HG03354 (cell line): ENCODE results near the gene SMARCD1.

ENCODE experiments used
- ATAC-seq: cut with Tn5 transposase; IDR thresholded peaks from one replicate; pipeline ENCODE4 v1.9.1; 2021; ENCODE audit warnings: mild to moderate bottlenecking; ENCODE audit not compliant: unreplicated experiment, poor library complexity, severe bottlenecking

The SMARCD1 gene

DNA sequence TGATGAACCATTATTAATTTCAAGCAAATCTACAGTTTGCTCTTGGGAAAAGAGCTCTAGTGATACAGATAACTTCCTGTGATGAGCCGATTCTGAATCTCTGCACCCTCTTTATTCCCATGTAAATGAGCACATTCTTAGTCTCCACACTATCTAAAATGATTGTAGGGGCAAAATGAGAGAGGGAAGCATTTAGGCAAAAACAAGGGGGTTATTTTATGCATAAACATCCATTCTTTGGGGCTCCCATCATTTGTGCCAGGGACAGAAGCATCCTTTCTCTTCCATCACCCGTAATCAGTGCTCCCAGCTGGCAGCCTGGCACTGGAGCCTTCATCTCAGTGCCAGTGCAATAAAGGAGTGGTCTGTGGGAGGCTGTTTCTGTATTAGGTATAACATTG lies 17.0 kb downstream of the SMARCD1 start:
- ATAC-seq, result no peak

DNA sequence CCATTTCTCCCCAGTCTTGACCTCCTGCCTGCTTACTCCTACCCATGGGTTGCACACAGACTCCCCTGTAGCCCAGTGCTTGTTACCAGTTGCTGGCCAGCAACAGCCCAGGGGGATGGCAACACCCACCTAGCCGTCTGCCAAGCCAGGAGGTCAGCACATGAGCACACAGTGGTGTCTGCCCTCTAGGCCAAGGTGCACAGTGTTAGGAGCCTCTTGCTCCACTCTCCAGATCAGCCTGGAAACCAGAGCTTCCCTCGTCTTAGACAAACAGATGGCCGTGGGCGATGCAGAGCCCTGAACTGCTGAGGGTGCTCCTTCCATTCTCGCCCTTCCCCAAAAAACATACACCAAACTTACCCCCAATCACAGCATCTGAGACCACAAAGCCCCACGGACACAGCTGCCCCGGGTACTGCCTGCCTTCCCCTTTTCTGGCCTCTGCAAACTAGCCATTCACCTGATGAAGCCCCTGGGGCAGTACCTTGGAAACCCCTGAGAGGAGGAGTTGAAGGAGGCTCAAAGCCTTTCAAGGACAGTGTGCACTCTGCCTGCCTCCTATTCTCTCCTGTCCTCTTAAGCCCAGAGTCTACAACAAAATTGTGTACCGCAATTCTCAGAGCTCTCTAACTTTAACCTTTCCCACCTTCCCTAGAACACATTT lies 17.6 kb downstream of the SMARCD1 start:
- no peak for ATAC-seq

DNA sequence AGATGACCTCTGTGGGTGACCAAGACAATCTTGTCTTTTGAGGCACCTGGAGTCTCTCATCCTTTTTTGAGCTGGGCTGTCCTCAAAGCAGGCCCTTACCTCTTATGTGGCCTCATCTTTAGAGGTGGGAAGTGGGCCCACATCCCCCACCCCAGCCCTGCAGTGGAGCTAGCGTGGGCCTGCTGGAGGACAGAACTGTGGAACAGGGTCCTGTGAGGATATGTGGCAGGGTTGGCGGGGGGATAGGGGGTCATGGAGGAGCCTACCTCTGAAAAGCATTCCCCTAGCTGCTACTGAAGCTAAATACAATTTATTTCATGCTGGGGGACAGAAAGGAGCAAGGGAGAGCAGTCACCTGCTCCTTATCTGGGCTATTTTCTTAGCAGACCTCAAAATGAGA lies 18.2 kb downstream of the SMARCD1 start:
- ATAC-seq, result no peak

DNA sequence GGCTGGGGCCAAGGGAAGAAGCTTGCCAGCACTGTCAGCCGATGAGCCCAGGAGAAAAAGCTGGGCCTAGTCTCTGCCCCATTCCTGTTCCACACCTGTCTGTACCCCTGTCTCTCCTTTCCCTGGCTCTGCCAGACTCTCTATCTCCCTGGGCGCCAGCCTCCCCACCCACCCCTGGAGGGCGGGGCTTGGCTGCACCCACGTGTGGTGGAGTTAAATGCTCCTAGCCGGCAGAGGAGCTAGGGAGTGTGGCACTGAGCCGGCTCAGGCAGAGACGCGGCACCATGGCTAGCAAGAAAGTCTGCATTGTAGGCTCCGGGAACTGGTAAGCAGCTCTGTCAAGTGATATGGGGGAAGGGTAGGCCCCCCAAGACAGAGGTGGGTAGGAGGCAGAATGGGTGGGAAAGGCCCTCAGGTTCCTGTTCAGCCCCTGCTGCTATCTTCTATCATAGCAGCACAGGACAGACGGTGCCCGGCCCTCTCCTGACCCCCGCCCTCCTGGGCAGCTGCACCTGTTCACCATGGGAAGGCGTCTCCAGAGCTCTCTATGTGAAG lies 18.7 kb downstream of the SMARCD1 start, which contains the start of gene GPD1:
Gene GPD1 (plus strand): TSS at position 242 of the 555 bp plus-strand sequence. CDS start 43 bp downstream, at position 285.
- ATAC-seq, result no peak

DNA sequence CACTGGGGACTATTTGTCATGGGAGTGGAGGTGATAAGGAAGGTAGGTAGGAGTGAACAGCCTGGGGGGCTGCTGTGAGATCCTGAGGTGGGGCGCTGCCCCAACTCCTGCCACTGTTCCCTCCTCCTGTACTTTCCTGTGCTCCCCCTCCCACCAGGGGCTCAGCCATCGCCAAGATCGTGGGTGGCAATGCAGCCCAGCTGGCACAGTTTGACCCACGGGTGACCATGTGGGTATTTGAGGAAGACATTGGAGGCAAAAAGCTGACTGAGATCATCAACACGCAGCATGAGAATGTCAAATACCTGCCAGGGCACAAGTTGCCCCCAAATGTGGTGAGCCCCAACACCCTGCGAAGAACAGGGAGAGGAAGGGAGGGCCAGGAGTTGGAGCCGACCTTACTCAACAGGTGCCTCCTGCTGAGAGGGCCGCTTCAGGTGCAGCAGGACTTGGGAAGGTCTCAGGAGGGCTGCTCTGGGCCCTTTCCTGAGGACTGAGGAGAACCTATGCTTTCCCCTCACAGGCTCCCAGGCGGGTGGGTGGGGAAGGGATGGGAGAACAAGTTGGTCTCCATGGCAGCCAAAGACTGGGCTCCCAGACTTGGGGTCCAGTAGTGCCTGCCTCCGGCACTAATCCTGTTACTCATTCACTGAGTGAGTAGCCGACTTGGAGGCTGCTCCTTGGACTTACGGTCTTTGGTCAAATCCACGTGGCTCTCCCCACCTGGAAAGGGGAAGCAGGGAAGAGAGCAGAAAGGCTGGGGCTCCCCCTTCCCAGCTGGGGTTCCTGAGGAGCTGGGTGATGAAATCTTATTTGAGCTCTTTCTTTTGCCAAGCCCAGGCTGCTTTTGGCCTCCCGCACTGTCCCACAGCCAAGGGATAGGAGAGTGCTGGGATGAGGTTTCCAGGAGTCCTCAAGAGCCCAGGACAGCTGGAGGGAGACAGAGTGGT lies 19.6 kb downstream of the SMARCD1 start:
- no peak for ATAC-seq

DNA sequence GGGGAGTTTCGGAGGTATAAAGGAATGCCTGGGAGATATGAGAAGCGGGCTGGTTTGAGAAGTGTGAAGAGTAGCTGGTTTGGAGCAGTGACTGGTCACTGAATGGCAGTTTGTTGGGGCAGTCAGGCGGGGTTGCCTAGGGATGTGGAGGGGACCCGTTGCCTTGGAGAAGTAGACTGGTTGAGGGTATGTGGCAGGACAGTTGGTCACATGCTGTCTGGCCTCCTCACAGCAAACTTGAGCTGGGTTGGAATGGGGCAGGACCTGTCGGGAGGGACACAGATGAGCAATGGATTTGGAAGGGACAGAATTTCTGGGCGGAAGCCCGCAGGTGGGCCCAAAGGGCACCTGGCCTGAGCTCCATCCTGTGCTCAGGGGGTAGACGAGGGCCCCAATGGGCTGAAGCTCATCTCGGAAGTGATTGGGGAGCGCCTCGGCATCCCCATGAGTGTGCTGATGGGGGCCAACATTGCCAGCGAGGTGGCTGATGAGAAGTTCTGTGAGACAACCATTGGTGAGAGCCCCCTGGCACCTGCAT lies 20.8 kb downstream of the SMARCD1 start:
- ATAC-seq, result no peak

DNA sequence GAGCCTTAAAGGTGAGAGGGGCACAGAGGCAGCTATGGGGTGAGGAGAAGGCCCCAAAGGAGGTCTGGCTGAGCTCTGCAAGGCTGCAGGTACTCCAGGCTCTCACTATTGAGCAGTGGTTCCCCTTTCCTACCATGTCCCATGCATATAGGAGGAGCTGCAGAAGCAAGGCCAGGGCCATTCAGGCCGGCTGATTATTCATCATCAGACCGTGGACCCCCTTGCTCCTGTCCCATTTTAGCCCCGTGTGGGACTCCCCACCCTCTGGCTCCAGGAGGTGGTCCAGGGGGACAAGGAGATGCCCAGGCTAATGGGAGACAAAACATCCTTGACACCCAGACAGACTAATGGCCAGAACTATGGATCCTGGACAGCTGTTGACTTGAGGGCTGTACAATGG lies 21.8 kb downstream of the SMARCD1 start:
- ATAC-seq, result no peak

DNA sequence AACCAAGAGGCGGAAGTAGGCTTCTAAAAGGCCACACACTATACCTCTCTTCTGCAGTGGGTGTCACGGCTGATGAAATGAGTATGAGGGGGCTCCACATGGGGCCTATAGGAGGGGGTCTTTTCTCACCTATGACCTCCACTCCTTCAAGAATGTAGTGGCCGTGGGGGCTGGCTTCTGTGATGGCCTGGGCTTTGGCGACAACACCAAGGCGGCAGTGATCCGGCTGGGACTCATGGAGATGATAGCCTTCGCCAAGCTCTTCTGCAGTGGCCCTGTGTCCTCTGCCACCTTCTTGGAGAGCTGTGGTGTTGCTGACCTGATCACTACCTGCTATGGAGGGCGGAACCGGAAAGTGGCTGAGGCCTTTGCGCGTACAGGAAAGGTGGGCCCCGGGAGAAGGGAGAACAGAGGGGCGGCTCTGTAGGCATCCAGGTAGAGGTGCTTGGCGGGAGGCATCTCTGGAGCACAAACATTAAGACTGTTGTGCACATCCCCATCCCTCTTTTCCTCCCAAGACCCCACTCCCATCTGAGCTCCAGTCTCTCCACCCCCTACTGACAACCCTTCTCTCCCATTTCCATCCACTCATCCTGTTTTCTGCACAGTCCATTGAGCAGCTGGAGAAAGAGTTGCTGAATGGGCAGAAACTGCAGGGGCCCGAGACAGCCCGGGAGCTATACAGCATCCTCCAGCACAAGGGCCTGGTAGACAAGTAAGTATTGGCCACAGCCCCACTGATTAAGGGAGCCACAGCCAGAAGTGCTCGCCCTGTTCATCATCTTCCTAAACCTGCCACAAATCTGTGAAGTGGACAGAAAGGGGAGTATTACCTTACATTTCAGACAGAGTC lies 22.5 kb downstream of the SMARCD1 start:
- no peak for ATAC-seq

DNA sequence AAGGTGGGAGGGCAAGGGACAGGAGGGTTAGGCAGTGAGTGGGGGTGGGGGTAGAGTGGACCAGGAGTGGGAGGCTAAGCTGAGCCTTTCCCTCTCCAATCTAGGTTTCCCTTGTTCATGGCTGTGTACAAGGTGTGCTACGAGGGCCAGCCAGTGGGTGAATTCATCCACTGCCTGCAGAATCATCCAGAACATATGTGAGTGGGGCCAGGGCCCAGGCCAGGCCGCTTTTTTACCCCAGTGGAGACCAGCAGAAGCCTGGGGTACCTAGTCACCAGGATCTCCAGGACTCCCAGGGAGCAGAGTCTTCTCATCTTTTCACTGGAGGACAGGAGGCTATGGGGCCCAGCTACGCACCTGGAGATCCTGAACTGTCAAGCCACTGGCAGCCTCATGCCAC lies 24.2 kb downstream of the SMARCD1 start:
- no peak for ATAC-seq

DNA sequence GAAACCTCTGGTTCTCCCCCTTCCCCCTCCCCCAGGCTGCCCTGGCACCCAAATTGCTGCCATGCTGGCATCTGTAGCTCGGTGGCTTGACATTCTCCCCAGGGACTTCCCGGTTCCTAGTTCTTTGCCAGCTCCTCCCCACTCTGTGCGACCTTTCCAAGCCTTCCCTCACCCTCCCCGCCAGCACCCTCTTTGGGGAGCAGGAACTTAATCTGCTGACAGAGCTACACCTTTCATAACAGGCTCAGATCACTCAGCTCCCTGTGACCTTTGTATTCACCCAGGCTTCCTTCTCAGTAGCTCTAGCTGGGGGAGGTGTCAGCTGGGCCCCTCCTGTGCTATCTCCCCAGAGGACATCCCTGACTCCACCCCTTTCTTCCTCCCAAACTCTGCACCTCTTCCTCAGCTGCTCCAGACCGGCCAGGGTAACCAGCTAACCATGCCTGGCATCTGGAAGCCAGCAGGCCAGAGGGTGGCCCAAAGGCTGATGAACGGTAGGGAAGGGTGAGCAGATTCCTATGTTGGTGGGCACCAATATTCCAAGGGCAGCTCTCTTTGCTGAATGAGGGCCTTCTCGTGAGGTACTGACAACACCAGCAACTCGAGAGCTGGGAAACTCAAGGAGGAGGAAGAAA lies 25.1 kb downstream of the SMARCD1 start:
- no peak for ATAC-seq

DNA sequence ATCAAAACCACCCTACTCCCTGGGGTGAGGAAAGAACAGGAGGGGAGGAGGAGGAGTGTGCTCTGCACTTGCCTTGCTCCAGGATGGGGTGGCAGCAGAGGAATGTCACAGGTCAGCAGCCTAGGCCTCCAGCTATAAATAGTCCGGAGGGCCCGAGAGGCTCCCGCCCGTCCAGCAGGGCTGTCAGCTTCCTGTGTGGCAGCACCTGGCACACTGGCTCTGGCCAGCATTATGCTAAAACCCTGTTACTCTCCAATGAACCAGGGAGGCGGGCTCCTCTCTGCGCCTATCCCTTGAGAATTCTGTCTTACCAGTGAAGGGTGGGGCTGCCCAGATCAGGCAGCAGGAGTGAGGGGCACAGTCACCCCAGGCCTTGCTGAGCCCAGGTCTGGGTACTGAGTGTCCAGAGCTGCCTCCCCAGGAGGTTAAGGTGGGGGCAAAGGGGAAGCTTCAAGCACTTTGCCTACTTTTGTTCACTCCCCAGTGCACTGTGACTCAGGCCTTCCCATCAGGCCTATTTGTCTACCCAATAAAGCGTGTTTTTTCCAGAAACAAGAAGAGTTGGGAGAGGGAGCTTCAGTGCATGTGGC lies 25.7 kb downstream of the SMARCD1 start:
- ATAC-seq, result no peak

DNA sequence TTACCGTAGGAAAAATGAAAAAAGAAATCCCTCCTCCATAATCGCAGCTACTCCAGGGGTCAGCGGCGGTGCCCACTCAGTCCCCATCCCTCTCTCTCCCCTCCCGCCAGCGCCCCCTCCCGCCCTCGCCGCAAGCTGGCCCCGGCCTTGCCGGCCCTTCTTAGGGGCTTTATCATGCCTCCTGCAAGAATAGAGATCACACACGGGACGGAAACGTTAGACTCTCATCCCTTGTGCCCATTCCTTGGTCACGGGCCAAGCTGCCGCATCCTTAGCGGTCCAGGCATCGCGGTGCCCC lies 26.2 kb downstream of the SMARCD1 start:
- ATAC-seq, result no peak

DNA sequence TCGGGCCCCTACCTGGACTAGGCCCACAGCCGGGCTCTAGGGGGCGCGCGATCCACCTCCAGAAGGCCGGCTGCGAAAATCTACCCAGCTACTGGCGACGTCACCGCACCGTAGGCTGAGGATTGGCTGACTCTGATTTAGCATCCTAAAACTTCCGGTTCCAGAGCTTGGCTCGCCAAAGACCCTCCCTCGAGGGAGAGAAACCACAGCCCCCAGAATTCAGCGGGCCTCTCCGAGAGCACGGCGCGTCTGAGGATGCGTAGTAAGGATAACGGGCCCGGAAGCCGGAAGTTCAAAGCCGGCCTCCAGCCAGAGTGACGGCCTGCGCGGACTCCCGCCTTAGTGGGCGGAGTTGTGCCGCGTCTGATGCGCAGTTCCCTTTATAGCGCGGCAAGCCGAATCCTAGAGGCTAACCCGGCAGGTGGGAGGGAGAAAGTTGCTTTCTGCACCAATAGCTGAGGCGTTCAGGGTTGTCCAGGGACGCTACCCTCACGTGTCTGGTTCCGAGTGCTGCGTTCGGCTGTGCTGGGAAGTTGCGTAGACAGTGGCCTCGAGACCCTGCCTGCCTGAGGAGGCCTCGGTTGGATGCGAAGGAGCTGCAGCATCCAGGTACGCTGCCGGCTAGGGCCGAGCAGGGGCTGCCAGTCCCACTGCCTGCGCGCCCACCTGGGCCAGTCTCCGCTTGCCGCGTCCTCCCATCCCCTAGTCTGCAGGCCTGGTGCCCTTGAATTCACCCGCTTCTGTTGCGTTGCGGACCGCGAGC lies 26.7 kb downstream of the SMARCD1 start, which contains the start of gene COX14:
Gene COX14 (plus strand): TSS at position 544 of the 763 bp plus-strand sequence. CDS start 7,808 bp downstream, outside the sequence.
- peak; percentile 82 for ATAC-seq

DNA sequence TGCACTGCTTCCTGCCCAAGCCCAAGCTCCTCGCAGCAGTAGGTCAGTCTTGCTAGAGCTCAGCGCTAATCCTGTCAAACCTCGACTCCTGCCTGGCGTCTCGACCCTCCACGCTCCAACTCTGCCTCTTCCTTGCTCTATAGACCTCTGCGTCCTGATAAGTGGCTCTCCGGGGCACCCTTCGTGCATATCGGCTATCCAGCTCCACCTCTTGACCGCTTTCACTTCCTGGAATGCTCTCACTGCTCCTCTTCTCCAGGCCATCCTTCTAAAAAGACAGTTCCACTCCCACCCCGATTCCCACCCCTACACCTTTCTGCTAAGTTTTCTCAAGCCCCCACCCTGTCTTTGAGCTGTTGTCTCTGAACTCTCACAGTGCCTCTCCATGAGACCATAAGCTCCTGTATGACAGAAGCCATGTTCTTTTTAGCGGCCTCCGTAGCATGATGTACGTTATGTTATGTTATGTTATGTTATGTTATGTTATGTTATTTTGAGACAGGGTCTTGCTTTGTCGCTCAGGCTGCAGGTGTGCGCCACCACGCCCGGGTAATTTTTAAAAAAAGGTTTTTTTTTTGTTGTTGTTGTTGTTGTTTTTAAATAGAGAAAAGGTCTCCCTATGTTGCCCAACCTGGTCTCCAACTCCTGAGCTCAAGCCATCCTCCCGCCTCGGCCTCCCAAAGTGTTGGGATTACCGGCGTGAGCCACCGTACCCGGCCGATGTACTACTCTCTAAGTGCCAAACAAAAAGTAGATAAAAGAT lies 27.5 kb downstream of the SMARCD1 start:
- no peak for ATAC-seq

DNA sequence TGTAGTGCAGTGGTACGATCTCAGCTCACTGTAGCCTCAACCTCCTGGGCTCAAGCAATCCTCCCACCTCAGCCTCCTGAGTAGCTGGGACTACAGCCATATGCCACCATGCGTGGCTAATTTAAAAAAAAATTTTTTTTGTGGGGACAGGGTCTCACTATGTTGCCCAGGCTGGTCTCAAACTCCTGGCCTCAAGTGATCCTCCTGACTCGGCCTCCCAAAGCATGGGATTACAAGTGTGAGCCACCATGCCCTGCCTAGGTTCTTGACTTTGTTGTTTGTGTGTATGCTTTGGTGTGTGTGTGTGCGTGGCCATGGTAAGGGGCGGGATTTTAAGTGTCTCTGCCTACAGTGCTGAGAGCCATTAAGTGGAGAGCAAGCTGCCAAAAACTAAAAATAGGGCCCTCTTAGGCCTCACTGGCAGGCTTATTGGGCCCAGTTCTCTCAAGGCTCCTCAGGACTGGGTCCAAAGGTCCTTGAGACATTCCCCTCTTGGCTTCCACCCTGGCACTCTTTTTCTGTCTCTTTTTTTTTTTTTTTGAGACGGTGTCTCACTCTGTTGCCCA lies 32.0 kb downstream of the SMARCD1 start:
- no peak for ATAC-seq

DNA sequence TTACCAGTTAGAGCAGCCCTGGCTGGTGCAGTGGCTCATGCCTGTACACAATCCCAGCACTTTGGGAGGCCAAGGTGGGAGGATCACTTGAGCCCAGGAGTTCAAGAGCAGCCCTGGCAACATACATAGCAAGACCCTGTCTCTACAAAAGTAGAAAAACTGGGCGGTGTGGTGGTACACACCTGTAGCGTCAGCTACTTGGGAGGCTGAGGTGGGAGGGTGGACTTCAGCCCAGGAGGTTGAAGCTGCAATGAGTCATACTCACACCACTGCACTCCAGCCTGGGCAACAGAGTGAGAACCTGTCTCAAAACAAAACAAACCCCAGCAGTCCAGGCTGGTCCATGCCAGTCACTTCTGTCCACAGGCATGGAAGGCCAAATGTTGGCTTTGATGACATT lies 34.2 kb downstream of the SMARCD1 start:
- no peak for ATAC-seq

DNA sequence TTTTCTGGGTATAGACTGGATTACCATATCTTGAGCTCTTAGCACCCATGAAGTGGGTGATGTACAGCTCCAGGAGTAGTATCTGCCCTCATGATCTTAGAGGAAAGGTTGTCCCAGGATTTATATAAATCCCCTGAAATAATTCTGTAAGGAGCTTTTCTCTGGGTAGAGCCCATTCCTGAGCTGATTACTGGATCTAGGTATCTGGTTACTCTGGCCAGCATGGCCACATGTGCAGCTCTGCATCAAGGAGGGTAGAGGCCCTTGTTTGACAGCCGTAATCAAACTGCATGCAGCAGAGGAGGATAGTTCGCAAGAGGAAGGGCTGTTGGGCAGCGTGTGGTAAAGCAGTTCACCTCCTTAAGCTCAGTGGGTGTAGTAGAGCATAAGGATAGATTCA lies 35.4 kb downstream of the SMARCD1 start:
- ATAC-seq, result no peak
